Measurements from ENCODE around the gene PAPOLB.

The PAPOLB gene

DNA sequence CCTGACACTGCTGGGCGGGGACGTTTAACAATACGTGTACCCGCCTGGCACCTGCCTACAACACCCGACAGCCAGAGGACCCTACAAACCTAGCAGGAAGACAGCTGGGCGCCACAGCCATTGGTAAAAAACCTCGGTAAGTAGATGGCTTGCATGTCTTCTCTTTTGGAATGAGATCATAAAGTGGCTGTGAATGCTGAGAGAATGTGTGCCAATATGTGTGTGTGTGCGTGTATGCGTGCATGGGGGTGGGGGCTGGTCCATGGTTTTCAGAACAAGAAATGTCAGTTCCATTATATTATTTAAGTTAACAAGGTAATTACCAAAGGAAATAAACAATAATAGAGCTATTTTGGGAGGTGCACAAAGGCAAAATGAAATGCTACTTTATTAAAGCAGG is 39.2 kb downstream of the PAPOLB start:
- TF ChIP-seq ESRRG (CRISPR knock-in tag; IDR thresholded peaks at IDR 0.05) (no peak), ZFP3 (CRISPR knock-in tag; IDR thresholded peaks at IDR 0.05) (no peak), ZNF70 (CRISPR knock-in tag; IDR thresholded peaks at IDR 0.05) (no peak), BACH2 (CRISPR knock-in tag; IDR thresholded peaks at IDR 0.05; ENCODE audit: borderline replicate concordance) (no peak), TOX (CRISPR knock-in tag; IDR thresholded peaks at IDR 0.05; ENCODE audit: borderline replicate concordance) (no peak), CREB5 (CRISPR knock-in tag; IDR thresholded peaks at IDR 0.05; ENCODE audit: low read depth) (no peak), ZNF565 (CRISPR knock-in tag; conservative IDR thresholded peaks at IDR 0.05; ENCODE audit: low read depth) (no peak), CSRNP3 (CRISPR knock-in tag; IDR thresholded peaks at IDR 0.05) (no peak), ISL1 (CRISPR knock-in tag; IDR thresholded peaks at IDR 0.05) (no peak)
- no peak for ATAC-seq

- no peak for TF ChIP-seq POU6F1 (CRISPR knock-in tag; IDR thresholded peaks at IDR 0.05; ENCODE audit: borderline replicate concordance, low read depth)
- TF ChIP-seq CSDC2 (CRISPR knock-in tag; IDR thresholded peaks at IDR 0.05): no peak
- no peak for TF ChIP-seq ZFP3 (CRISPR knock-in tag; IDR thresholded peaks at IDR 0.05)
- TF ChIP-seq CSRNP3 (CRISPR knock-in tag; IDR thresholded peaks at IDR 0.05): no peak
- TF ChIP-seq, protein P1, sequence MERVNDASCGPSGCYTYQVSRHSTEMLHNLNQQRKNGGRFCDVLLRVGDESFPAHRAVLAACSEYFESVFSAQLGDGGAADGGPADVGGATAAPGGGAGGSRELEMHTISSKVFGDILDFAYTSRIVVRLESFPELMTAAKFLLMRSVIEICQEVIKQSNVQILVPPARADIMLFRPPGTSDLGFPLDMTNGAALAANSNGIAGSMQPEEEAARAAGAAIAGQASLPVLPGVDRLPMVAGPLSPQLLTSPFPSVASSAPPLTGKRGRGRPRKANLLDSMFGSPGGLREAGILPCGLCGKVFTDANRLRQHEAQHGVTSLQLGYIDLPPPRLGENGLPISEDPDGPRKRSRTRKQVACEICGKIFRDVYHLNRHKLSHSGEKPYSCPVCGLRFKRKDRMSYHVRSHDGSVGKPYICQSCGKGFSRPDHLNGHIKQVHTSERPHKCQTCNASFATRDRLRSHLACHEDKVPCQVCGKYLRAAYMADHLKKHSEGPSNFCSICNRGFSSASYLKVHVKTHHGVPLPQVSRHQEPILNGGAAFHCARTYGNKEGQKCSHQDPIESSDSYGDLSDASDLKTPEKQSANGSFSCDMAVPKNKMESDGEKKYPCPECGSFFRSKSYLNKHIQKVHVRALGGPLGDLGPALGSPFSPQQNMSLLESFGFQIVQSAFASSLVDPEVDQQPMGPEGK (CRISPR knock-in tag; IDR thresholded peaks at IDR 0.05; ENCODE audit: borderline replicate concordance): no peak
- no peak for TF ChIP-seq CREB5 (CRISPR knock-in tag; IDR thresholded peaks at IDR 0.05; ENCODE audit: low read depth)
- TF ChIP-seq RARB (CRISPR knock-in tag; IDR thresholded peaks at IDR 0.05): no peak
- TF ChIP-seq OSR1 (CRISPR knock-in tag; IDR thresholded peaks at IDR 0.05): no peak
- no peak for TF ChIP-seq PPARA (CRISPR knock-in tag; IDR thresholded peaks at IDR 0.05; ENCODE audit: borderline replicate concordance)
- no peak for TF ChIP-seq ZNF70 (CRISPR knock-in tag; IDR thresholded peaks at IDR 0.05)
- TF ChIP-seq ISL1 (CRISPR knock-in tag; IDR thresholded peaks at IDR 0.05): no peak
- no peak for TF ChIP-seq TSHZ2 (CRISPR knock-in tag; IDR thresholded peaks at IDR 0.05)
- TF ChIP-seq GLIS3 (CRISPR knock-in tag; IDR thresholded peaks at IDR 0.05): no peak
- TF ChIP-seq BACH2 (CRISPR knock-in tag; IDR thresholded peaks at IDR 0.05; ENCODE audit: borderline replicate concordance): no peak
- no peak for TF ChIP-seq ZC3H10 (CRISPR knock-in tag; IDR thresholded peaks at IDR 0.05)
- TF ChIP-seq ZNF565 (CRISPR knock-in tag; conservative IDR thresholded peaks at IDR 0.05; ENCODE audit: low read depth): no peak
- no peak for ATAC-seq
These were observed 40.8 kb downstream of the PAPOLB start for GRCh38 chr7:4820967-4821471.

All from SK-N-SH treated with all-trans-retinoic acid at 6 μM for 48 hours (cell line).